Trophoblast cell (in vitro differentiated cells and primary cell): Measurements from ENCODE around the gene PSMD10.
A peak's percentile ranks its signal among the peaks of the same experiment; 100 is the strongest.

Experiments used
- DNase-seq, 2 donors: peaks; one replicate each; pipeline ENCODE4 v3.0.0-alpha.2; 2016
- H2AFZ ChIP-seq: 2 replicates; pipeline ENCODE4 v1.6.1; 2013; ENCODE audit warnings: low read length, moderate library complexity, mild to moderate bottlenecking; ENCODE audit not compliant: insufficient read depth, poor library complexity
- H2AK5ac ChIP-seq: 2 replicates; pipeline ENCODE4 v1.6.1; 2013; ENCODE audit warnings: mild to moderate bottlenecking, low read length
- H2BK120ac ChIP-seq: 2 replicates; pipeline ENCODE4 v1.6.1; 2013; ENCODE audit warnings: low read length, mild to moderate bottlenecking, moderate library complexity; ENCODE audit not compliant: insufficient read depth, poor library complexity
- H2BK12ac ChIP-seq: 2 replicates; pipeline ENCODE4 v1.6.1; 2013; ENCODE audit warnings: mild to moderate bottlenecking, low read length, moderate library complexity
- H2BK5ac ChIP-seq: 2 replicates; pipeline ENCODE4 v1.6.1; 2013; ENCODE audit warnings: low read length, low read depth, moderate library complexity, mild to moderate bottlenecking; ENCODE audit not compliant: poor library complexity
- H3K14ac ChIP-seq: 2 replicates; pipeline ENCODE4 v1.6.1; 2013; ENCODE audit warnings: mild to moderate bottlenecking, low read length
- H3K18ac ChIP-seq: 2 replicates; pipeline ENCODE4 v1.6.1; 2013; ENCODE audit warnings: mild to moderate bottlenecking, low read length
- H3K23ac ChIP-seq: 2 replicates; pipeline ENCODE4 v1.6.1; 2013; ENCODE audit warnings: low read length
- H3K27ac ChIP-seq: 2 replicates; pipeline ENCODE4 v1.5.1; 2013; ENCODE audit warnings: low read depth, mild to moderate bottlenecking, inconsistent platforms, low read length, moderate library complexity
- H3K27me3 ChIP-seq: 2 replicates; pipeline ENCODE4 v1.6.1; 2013; ENCODE audit warnings: inconsistent platforms, mild to moderate bottlenecking, low read length, moderate library complexity; ENCODE audit not compliant: insufficient read depth
- H3K36me3 ChIP-seq, 2 experiments: 1 replicate in 1 of 2; 2 replicates in 1 of 2; pipeline ENCODE4 v1.6.1; 2013; ENCODE audit warnings: low read length in 2 of 2, mild to moderate bottlenecking in 2 of 2, moderate library complexity in 1 of 2; ENCODE audit not compliant: insufficient read depth in 2 of 2, control insufficient read depth in 1 of 2
- H3K4ac ChIP-seq: 2 replicates; pipeline ENCODE4 v1.6.1; 2013; ENCODE audit warnings: low read depth, mild to moderate bottlenecking, low read length, moderate library complexity
- H3K4me1 ChIP-seq, 2 experiments: 1 replicate in 1 of 2; 2 replicates in 1 of 2; pipeline ENCODE4 v1.6.1; 2013; ENCODE audit warnings: low read length in 2 of 2, mild to moderate bottlenecking in 2 of 2, moderate library complexity in 1 of 2; ENCODE audit not compliant: insufficient read depth in 2 of 2, control insufficient read depth in 1 of 2
- H3K4me2 ChIP-seq: 2 replicates; pipeline ENCODE4 v1.6.1; 2013; ENCODE audit warnings: inconsistent platforms, mild to moderate bottlenecking, low read length, moderate library complexity
- H3K4me3 ChIP-seq: 2 replicates; pipeline ENCODE4 v1.5.1; 2013; ENCODE audit warnings: mild to moderate bottlenecking, low read depth, low read length, inconsistent platforms
- H3K79me1 ChIP-seq: one replicate; pipeline ENCODE4 v1.6.1; 2013; ENCODE audit warnings: low read length
- H3K79me2 ChIP-seq: 2 replicates; pipeline ENCODE4 v1.6.1; 2013; ENCODE audit warnings: low read length, mild to moderate bottlenecking; ENCODE audit not compliant: control insufficient read depth, insufficient read depth, poor library complexity
- H3K9ac ChIP-seq: 2 replicates; pipeline ENCODE4 v1.6.1; 2013; ENCODE audit warnings: mild to moderate bottlenecking, low read length
- H3K9me3 ChIP-seq: 2 replicates; pipeline ENCODE4 v1.6.1; 2013; ENCODE audit warnings: low read depth, mild to moderate bottlenecking, control low read depth, inconsistent platforms, low read length; ENCODE audit not compliant: insufficient read depth
- H4K12ac ChIP-seq: 2 replicates; pipeline ENCODE4 v1.6.1; 2013; ENCODE audit warnings: low read depth, mild to moderate bottlenecking, low read length, moderate library complexity
- H4K8ac ChIP-seq: 2 replicates; pipeline ENCODE4 v1.6.1; 2013; ENCODE audit warnings: low read depth, mild to moderate bottlenecking, low read length, moderate library complexity
- H4K91ac ChIP-seq: one replicate; pipeline ENCODE4 v1.6.1; 2013; ENCODE audit warnings: low read depth, mild to moderate bottlenecking, low read length, moderate library complexity
- WGBS: extraction: QIAGEN DNeasy Blood & Tissue Kit; methylation state at CpG from one replicate; pipeline ENCODE4 v1.1.7; 2013; ENCODE audit warnings: missing lambda C conversion rate; ENCODE audit not compliant: insufficient read length, insufficient coverage; ENCODE audit errors: extremely low coverage; 5-methylcytosine and 5-hydroxymethylcytosine counted together

Gene PSMD10

DNA sequence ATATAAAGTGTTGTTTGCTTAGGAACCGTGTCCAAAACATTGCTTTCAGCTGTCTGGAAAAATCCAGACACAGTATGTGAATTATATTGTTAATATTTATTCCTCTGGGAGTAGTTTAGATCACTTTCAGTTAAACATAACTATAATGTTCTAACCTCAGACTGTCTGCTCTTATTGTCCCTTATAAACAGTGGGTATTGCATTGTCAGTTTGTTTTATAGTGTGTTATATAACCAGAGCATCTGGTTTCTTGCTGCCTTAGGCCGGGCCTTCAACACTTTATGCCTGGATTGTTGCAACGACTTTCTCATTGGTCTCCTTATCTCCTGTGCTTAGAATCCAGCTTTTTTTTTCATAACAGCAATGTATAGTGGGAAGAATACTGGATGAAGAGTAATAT, 26.6 kb upstream of the PSMD10 start:
- no peak overlapping the region for H3K18ac ChIP-seq
- H3K27ac ChIP-seq = no peak overlapping the region
- no peaks in the 10 kb centered on the region for H3K79me2 ChIP-seq
- H3K23ac ChIP-seq = no peak overlapping the region
- no peak overlapping the region for H2BK120ac ChIP-seq
- H3K14ac ChIP-seq = no peak overlapping the region
- no peak overlapping the region for H2AK5ac ChIP-seq
- H3K4me2 ChIP-seq = no peak overlapping the region
- H4K8ac ChIP-seq = no peak overlapping the region
- H3K9me3 ChIP-seq = no peaks in the 10 kb centered on the region
- no peaks in the 10 kb centered on the region for H3K79me1 ChIP-seq
- DNase-seq = no peak
- H3K4me1 ChIP-seq = peaks cover 0 to 4% of the 10 kb centered on the region in 2 experiments
- H2AFZ ChIP-seq = no peak overlapping the region
- H3K4me3 ChIP-seq = no peak overlapping the region
- no peak overlapping the region for H2BK5ac ChIP-seq
- WGBS = no CpG with 5 or more reads among the region's 3 CpGs
- no peak overlapping the region for H4K91ac ChIP-seq
- no peak overlapping the region for H2BK12ac ChIP-seq
- H3K36me3 ChIP-seq = no peaks in the 10 kb centered on the region
- no peak overlapping the region for H3K9ac ChIP-seq
- no peak overlapping the region for H4K12ac ChIP-seq
- no peak overlapping the region for H3K4ac ChIP-seq
- no peaks in the 10 kb centered on the region for H3K27me3 ChIP-seq

DNA sequence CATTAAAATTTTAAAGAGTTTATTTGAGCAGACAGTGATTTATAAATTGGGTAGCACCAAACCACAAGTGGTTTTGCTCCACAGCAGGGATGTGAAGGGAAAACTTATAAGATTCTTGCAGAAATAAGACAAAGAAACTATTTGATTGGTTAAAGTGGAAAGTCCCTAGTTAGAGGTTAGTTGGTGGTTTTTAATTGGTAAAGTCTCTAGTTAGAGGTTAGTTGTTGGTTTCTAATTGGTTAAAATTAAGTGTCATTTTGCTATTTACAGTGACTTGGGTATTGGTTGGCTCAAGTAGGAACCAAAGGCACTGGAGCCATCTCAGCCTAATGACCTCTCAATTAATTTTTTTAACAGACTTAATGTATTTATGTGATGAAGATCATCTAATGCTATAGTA, 23.2 kb upstream of the PSMD10 start:
- H3K4ac ChIP-seq = no peak overlapping the region
- no peak overlapping the region for H4K91ac ChIP-seq
- H3K4me3 ChIP-seq = no peak overlapping the region
- H2AFZ ChIP-seq = no peak overlapping the region
- no peak overlapping the region for H3K14ac ChIP-seq
- no peak overlapping the region for H4K8ac ChIP-seq
- no peaks in the 10 kb centered on the region for H3K4me1 ChIP-seq
- H3K36me3 ChIP-seq = no peaks in the 10 kb centered on the region
- no peaks in the 10 kb centered on the region for H3K79me2 ChIP-seq
- H3K23ac ChIP-seq = no peak overlapping the region
- no peak overlapping the region for H3K27ac ChIP-seq
- no peak overlapping the region for H2BK120ac ChIP-seq
- no peak overlapping the region for H4K12ac ChIP-seq
- H2AK5ac ChIP-seq = no peak overlapping the region
- no peak overlapping the region for H2BK5ac ChIP-seq
- no peak overlapping the region for H3K9ac ChIP-seq
- no peak overlapping the region for H2BK12ac ChIP-seq
- DNase-seq = no peak
- no peaks in the 10 kb centered on the region for H3K79me1 ChIP-seq
- no peak overlapping the region for H3K4me2 ChIP-seq
- H3K9me3 ChIP-seq = no peaks in the 10 kb centered on the region
- no peaks in the 10 kb centered on the region for H3K27me3 ChIP-seq
- no peak overlapping the region for H3K18ac ChIP-seq

DNA sequence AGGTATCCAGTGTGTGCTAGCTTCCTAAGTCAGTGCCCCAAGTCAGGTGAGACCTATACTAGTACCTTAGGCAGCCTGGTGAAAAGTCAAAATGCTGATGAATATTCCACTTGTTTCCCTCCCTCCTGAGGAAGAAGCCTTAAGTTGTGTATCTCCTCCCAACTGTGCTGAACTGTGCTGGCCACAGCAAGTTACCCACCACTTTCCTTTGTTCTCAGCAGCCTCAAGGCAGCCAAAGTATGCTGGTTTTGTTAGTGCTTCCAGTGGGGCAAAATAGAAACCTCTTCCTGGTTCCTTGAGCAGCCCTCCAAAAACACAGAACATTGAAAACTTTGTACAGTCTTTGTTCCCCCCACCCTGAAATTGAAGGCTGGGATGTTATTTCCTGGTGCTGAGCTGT, 14.1 kb upstream of the PSMD10 start:
- no peak overlapping the region for H3K4me2 ChIP-seq
- DNase-seq = no peak
- H2BK12ac ChIP-seq = no peak overlapping the region
- H3K23ac ChIP-seq = no peak overlapping the region
- H3K4ac ChIP-seq = no peak overlapping the region
- H2AK5ac ChIP-seq = no peak overlapping the region
- H4K8ac ChIP-seq = no peak overlapping the region
- no peaks in the 10 kb centered on the region for H3K36me3 ChIP-seq
- H4K91ac ChIP-seq = no peak overlapping the region
- H3K79me1 ChIP-seq = no peaks in the 10 kb centered on the region
- H4K12ac ChIP-seq = no peak overlapping the region
- no peak overlapping the region for H2BK120ac ChIP-seq
- no peak overlapping the region for H3K14ac ChIP-seq
- H2BK5ac ChIP-seq = no peak overlapping the region
- no peaks in the 10 kb centered on the region for H3K4me1 ChIP-seq
- no peaks in the 10 kb centered on the region for H3K27me3 ChIP-seq
- no peak overlapping the region for H2AFZ ChIP-seq
- no peak overlapping the region for H3K27ac ChIP-seq
- H3K9me3 ChIP-seq = no peaks in the 10 kb centered on the region
- H3K79me2 ChIP-seq = no peaks in the 10 kb centered on the region
- no peak overlapping the region for H3K9ac ChIP-seq
- H3K18ac ChIP-seq = no peak overlapping the region
- H3K4me3 ChIP-seq = no peak overlapping the region

DNA sequence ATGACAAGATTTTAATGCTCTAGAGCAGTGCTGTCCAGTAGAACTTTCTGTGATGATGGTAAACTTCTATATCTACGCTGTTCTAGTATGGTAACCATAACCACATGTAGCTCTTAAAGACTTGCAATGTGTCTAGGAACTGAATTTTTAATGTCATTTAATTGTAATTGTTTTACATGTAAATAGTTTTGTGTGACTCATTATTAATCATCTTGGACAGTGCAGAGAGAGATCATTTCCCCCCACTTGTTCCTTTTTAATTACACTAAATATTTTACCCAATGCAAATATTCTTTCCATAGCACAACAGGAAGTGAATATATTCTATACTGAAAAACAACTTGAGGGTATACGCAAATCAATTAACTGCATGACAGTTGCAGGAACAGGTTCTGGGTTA, 6.0 kb upstream of the PSMD10 start:
- H2BK120ac ChIP-seq = no peak overlapping the region
- no peak overlapping the region for H3K18ac ChIP-seq
- no peak overlapping the region for H4K8ac ChIP-seq
- H3K4me1 ChIP-seq = no peaks in the 10 kb centered on the region
- H3K4me2 ChIP-seq = no peak overlapping the region
- no peaks in the 10 kb centered on the region for H3K79me1 ChIP-seq
- no peak for DNase-seq
- no peak overlapping the region for H2AK5ac ChIP-seq
- H3K79me2 ChIP-seq = no peaks in the 10 kb centered on the region
- no peak overlapping the region for H3K9ac ChIP-seq
- no peak overlapping the region for H4K12ac ChIP-seq
- no CpG with 5 or more reads among the region's 2 CpGs for WGBS
- H2BK5ac ChIP-seq = no peak overlapping the region
- no peak overlapping the region for H3K14ac ChIP-seq
- no peak overlapping the region for H3K4ac ChIP-seq
- no peak overlapping the region for H2AFZ ChIP-seq
- no peak overlapping the region for H3K4me3 ChIP-seq
- H3K27ac ChIP-seq = no peak overlapping the region
- no peak overlapping the region for H4K91ac ChIP-seq
- H2BK12ac ChIP-seq = no peak overlapping the region
- no peak overlapping the region for H3K23ac ChIP-seq
- H3K9me3 ChIP-seq = no peaks in the 10 kb centered on the region
- H3K36me3 ChIP-seq = no peaks in the 10 kb centered on the region
- no peaks in the 10 kb centered on the region for H3K27me3 ChIP-seq

DNA sequence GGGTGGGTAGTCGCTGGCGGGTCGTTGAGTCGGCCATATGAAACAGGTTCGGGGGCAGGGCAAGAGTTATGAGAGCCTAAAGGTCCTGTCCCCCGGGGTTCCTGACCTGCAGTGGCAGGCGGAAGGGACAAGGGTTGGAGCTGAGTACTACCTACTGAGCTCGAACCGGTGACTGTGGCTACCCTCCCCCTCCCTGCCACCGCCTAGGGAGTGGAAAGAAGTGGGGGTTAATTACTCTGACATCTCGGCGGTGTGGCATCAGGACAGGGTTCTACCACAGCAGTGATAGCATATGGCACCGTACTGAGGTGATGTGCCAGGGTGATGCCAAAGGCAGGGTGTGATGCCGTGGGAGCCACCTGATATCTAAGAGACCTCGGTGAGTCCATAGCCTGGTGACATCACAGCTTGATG, 543 bp upstream of the PSMD10 start:
- Histone ChIP-seq H4K12ac (no peak overlapping the region), H3K4me2 (peak overlapping the region; percentile 69), H3K4me3 (peak overlapping the region; percentile 82), H4K8ac (no peak overlapping the region), H2BK12ac (no peak overlapping the region), H3K18ac (no peak overlapping the region), H3K23ac (no peak overlapping the region), H3K4me1 (peaks cover 0 to 2% of the 10 kb centered on the region in 2 experiments), H3K36me3 (peaks cover 3% of the 10 kb centered on the region in 2 experiments), H3K9ac (peak overlapping the region; percentile 62), H2BK5ac (no peak overlapping the region), H3K9me3 (no peaks in the 10 kb centered on the region), H3K79me2 (no peaks in the 10 kb centered on the region), H3K4ac (no peak overlapping the region), H2BK120ac (no peak overlapping the region), H3K27ac (no peak overlapping the region), H3K14ac (no peak overlapping the region), H4K91ac (no peak overlapping the region), H2AFZ (peak overlapping the region; percentile 51), H2AK5ac (no peak overlapping the region), H3K27me3 (no peaks in the 10 kb centered on the region), H3K79me1 (no peaks in the 10 kb centered on the region)
- no CpG with 5 or more reads among the region's 15 CpGs for WGBS
- peak in 1 of 2 donors; percentile 3 for DNase-seq
